T-cell (primary cell): ENCODE measurements around the gene MON1A. TPM values are rescaled to one million over a fixed set of nuclear protein-coding genes. Genes with fewer than 3 reads are reported as not detected.

Experiments used
- ATAC-seq, 4 experiments: fragments of 200-7000 bp in 3 of 4; fragments of 150-1000 bp in 1 of 4; cut with Tn5 transposase; replicated peaks in 1 of 4; 1 replicate in 3 of 4; 2 replicates in 1 of 4; pipeline ENCODE4 v1.10.0; 2021; ENCODE audit warnings: moderate library complexity in 3 of 4, mild to moderate bottlenecking in 2 of 4, moderate number of reproducible peaks in 1 of 4
- CTCF ChIA-PET, 2 donors: fragments of 300-600 bp; sonication (Branson Sonifier 250); formaldehyde crosslinking; loops; one replicate each; lab custom pipeline; 2022; ENCODE audit warnings: antibody characterized with exemption in 2 of 2; lab: Charles Lee
- POLR2A ChIA-PET, 2 donors: fragments of 300-600 bp; sonication (Branson Sonifier 250); formaldehyde crosslinking; loops; one replicate each; lab custom pipeline; 2022; ENCODE audit warnings: antibody characterized with exemption in 2 of 2; lab: Charles Lee
- DNase-seq, 35 experiments: peaks; one replicate each; pipeline versions ENCODE4 v3.0.0 to v3.0.0-alpha.2; 2013 to 2023
- H3K27ac ChIP-seq: one replicate; pipeline ENCODE4 v1.5.1; 2013; ENCODE audit warnings: low read length
- H3K27me3 ChIP-seq, 2 experiments: replicated peaks in 1 of 2; 1 replicate in 1 of 2; 2 replicates in 1 of 2; pipeline versions ENCODE4 v1.6.1 to v1.7.0; 2013; ENCODE audit warnings: low read length in 1 of 2, mixed read lengths in 1 of 2; ENCODE audit not compliant: control insufficient read depth in 2 of 2, insufficient read depth in 2 of 2; ENCODE audit errors: extremely low read depth in 1 of 2
- H3K36me3 ChIP-seq, 2 donors: 1 replicate in 1 of 2; 2 replicates in 1 of 2; pipeline versions ENCODE4 v1.6.1 to v1.7.0; 2013; ENCODE audit warnings: low read length in 1 of 2; ENCODE audit not compliant: control insufficient read depth in 2 of 2, insufficient read depth in 1 of 2; ENCODE audit errors: extremely low read depth in 1 of 2
- H3K4me1 ChIP-seq, 2 experiments: 1 replicate in 1 of 2; 2 replicates in 1 of 2; pipeline versions ENCODE4 v1.6.1 to v1.7.0; 2013; ENCODE audit warnings: low read length in 2 of 2, mixed read lengths in 1 of 2; ENCODE audit not compliant: insufficient read depth in 2 of 2, control insufficient read depth in 1 of 2; ENCODE audit errors: extremely low read depth in 1 of 2
- H3K4me3 ChIP-seq, 2 donors: 1 replicate in 1 of 2; 2 replicates in 1 of 2; pipeline versions ENCODE4 v1.5.1 to v1.7.0; 2013; ENCODE audit warnings: mild to moderate bottlenecking in 2 of 2, low read length in 1 of 2, moderate library complexity in 1 of 2; ENCODE audit not compliant: control insufficient read depth in 1 of 2; ENCODE audit errors: extremely low read depth in 1 of 2
- H3K9me3 ChIP-seq: 2 replicates; pipeline ENCODE4 v1.7.0; 2013
- H3K27ac Mint-ChIP-seq, 2 donors: one replicate each; pipeline ENCODE4 v1.8.0; 2020 to 2021; ENCODE audit warnings: mild to moderate bottlenecking in 2 of 2, mixed read lengths in 2 of 2
- H3K27me3 Mint-ChIP-seq, 2 donors: one replicate each; pipeline ENCODE4 v1.8.0; 2021 to 2022; ENCODE audit warnings: mixed read lengths in 2 of 2
- H3K36me3 Mint-ChIP-seq: one replicate; pipeline ENCODE4 v1.8.0; 2021; ENCODE audit warnings: mixed read lengths
- H3K4me1 Mint-ChIP-seq, 3 donors: one replicate each; pipeline ENCODE4 v1.8.0; 2020 to 2022; ENCODE audit warnings: mixed read lengths in 3 of 3, mild to moderate bottlenecking in 1 of 3
- H3K4me3 Mint-ChIP-seq, 3 donors: one replicate each; pipeline ENCODE4 v1.8.0; 2020 to 2022; ENCODE audit warnings: mild to moderate bottlenecking in 3 of 3, mixed read lengths in 3 of 3, moderate library complexity in 3 of 3
- H3K9me3 Mint-ChIP-seq, 3 donors: one replicate each; pipeline ENCODE4 v1.8.0; 2020 to 2022; ENCODE audit warnings: mixed read lengths in 3 of 3
- WGBS: methylation state at CpG from one replicate; pipeline ENCODE4 v1.1.5; 2013; ENCODE audit warnings: missing lambda C conversion rate; ENCODE audit not compliant: insufficient coverage; 5-methylcytosine and 5-hydroxymethylcytosine counted together
- total RNA-seq, 35 experiments: library from RNA in 6 of 35; stranded (reverse) in 6 of 35; fragments of 120-200 nt in 1 of 35; gene quantifications; one replicate each; pipeline versions ENCODE4 v1.2.1 to v1.2.4 and lab custom pipeline; 2013 to 2026

The MON1A gene
- total RNA-seq, 5 donors from 2014 or later (not counting 1 experiment from before 2014, with no cell fraction given), result 5.4 to 15.0 (median 11.7) TPM

GRCh38 chr3:49865198-49865784 lies 64.3 kb downstream of the MON1A start:
- no peak overlapping the region for H3K27ac Mint-ChIP-seq
- 59% methylated on average over 3 of the region's 7 CpGs for WGBS

DNA sequence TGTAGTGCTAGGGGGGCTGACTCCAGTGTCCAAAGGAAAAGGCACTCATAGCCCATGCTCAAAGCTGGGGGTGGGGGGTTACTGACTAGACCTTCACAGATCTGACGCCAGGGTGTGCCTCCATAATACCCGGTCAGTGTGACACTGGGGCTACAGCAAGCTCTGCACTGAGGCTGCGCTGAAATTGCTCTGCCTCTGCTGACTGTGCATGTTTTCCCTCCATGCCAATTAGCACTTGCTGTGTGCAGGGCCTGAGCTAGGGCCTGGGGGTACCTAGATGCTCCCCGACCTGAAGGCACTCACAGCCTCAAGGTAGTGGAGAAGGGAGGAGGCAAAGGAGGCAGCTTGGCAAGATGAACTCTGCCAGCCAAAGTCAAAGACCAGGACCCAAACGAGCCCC lies 65.1 kb downstream of the MON1A start:
- Histone ChIP-seq H3K4me3 (no peak overlapping the region), H3K4me1 (peaks cover 0 to 10% of the 10 kb centered on the region in 2 experiments), H3K27ac (no peak overlapping the region), H3K9me3 (no peaks in the 10 kb centered on the region), H3K27me3 (peaks cover 6 to 72% of the 10 kb centered on the region in 2 experiments), H3K36me3 (no peaks in the 10 kb centered on the region)
- CTCF ChIA-PET, result no interaction called here
- H3K27me3 Mint-ChIP-seq, result peaks cover 20 to 38% of the 10 kb centered on the region in 2 donors
- WGBS, result 73% methylated on average over 4 of the region's 5 CpGs
- DNase-seq, result no peak
- H3K36me3 Mint-ChIP-seq, result no peaks in the 10 kb centered on the region
- H3K9me3 Mint-ChIP-seq, result no peaks in the 10 kb centered on the region
- no peak overlapping the region for H3K27ac Mint-ChIP-seq
- H3K4me3 Mint-ChIP-seq, result no peak overlapping the region
- ATAC-seq, result no peak
- H3K4me1 Mint-ChIP-seq, result peaks cover 0 to 6% (median 0%) of the 10 kb centered on the region in 3 donors
- POLR2A ChIA-PET, result no interaction called here

More at GRCh38 chr3:49865198-49865784, 64.3 kb downstream of the MON1A start:
- DNase-seq, result no peak
- H3K9me3 ChIP-seq, result no peaks in the 10 kb centered on the region
- no peaks in the 10 kb centered on the region for H3K36me3 Mint-ChIP-seq
- no peaks in the 10 kb centered on the region for H3K36me3 ChIP-seq
- H3K27me3 Mint-ChIP-seq, result peaks cover 20 to 38% of the 10 kb centered on the region in 2 donors
- no peak overlapping the region for H3K4me3 ChIP-seq
- H3K27me3 ChIP-seq, result peaks cover 9 to 78% of the 10 kb centered on the region in 2 experiments
- ATAC-seq, result no peak
- H3K4me1 Mint-ChIP-seq, result peaks cover 0 to 6% (median 2%) of the 10 kb centered on the region in 3 donors
- no peaks in the 10 kb centered on the region for H3K9me3 Mint-ChIP-seq
- no peak overlapping the region for H3K27ac ChIP-seq
- no peak overlapping the region for H3K4me3 Mint-ChIP-seq
- POLR2A ChIA-PET, result no interaction called here
- peaks cover 0 to 15% of the 10 kb centered on the region in 2 experiments for H3K4me1 ChIP-seq
- CTCF ChIA-PET, result no interaction called here

GRCh38 chr3:49859576-49860305 lies 69.9 kb downstream of the MON1A start:
- POLR2A ChIA-PET, result no interaction called here
- H3K4me3 ChIP-seq, result no peak overlapping the region
- H3K27ac Mint-ChIP-seq, result no peak overlapping the region
- H3K27me3 Mint-ChIP-seq, result peaks cover 5 to 11% of the 10 kb centered on the region in 2 donors
- DNase-seq (no peak), ATAC-seq (no peak)
- peaks cover 10 to 16% (median 14%) of the 10 kb centered on the region in 3 donors for H3K4me1 Mint-ChIP-seq
- no peaks in the 10 kb centered on the region for H3K36me3 ChIP-seq
- no peak overlapping the region for H3K27ac ChIP-seq
- H3K27me3 ChIP-seq, result peaks cover 4 to 25% of the 10 kb centered on the region in 2 experiments
- H3K4me1 ChIP-seq, result peaks cover 9 to 15% of the 10 kb centered on the region in 2 experiments
- H3K9me3 ChIP-seq, result no peaks in the 10 kb centered on the region
- CTCF ChIA-PET, result no interaction called here
- WGBS, result 84% methylated on average over 5 of the region's 12 CpGs
- no peaks in the 10 kb centered on the region for H3K9me3 Mint-ChIP-seq
- no peak overlapping the region for H3K4me3 Mint-ChIP-seq
- H3K36me3 Mint-ChIP-seq, result no peaks in the 10 kb centered on the region

Other genes starting within 250 kb of the MON1A start
- gene MST1, start 240.3 kb downstream of the MON1A start, total RNA-seq, result 10 to 100 TPM in 4 of 5 donors, 1 to 10 TPM in 1; 9.9 to 16.1 (median 12.6) TPM
- gene RNF123, start 240.3 kb downstream of the MON1A start, total RNA-seq, result 10 to 100 TPM; 40.9 to 79.8 (median 72.8) TPM
- gene AMIGO3, start 210.1 kb downstream of the MON1A start, total RNA-seq, result 1 to 10 TPM in 1 of 5 donors, under 1 TPM in 2, not detected in 2; 0.20 to 1.4 (median 0.26) TPM
- 10 to 100 TPM; 34.5 to 54.5 (median 39.9) TPM for gene GMPPB, start 205.9 kb downstream of the MON1A start, total RNA-seq
- gene IP6K1, start 143.3 kb downstream of the MON1A start, total RNA-seq, result 10 to 100 TPM; 31.6 to 62.2 (median 57.0) TPM
- under 1 TPM in 4 of 5 donors, not detected in 1; 0.35 to 0.68 (median 0.36) TPM for gene CDHR4, start 129.9 kb downstream of the MON1A start, total RNA-seq
- 1 to 10 TPM in 4 of 5 donors, under 1 TPM in 1; 0.73 to 2.7 (median 1.8) TPM for gene INKA1, start 126.5 kb downstream of the MON1A start, total RNA-seq
- gene UBA7, start 115.9 kb downstream of the MON1A start, total RNA-seq, result 100 to 1,000 TPM; 246 to 299 (median 293) TPM
- 1 to 10 TPM; 4.0 to 5.7 (median 4.4) TPM for gene TRAIP, start 73.2 kb downstream of the MON1A start, total RNA-seq
- under 1 TPM in 3 of 5 donors, not detected in 2; 0.18 to 0.35 (median 0.28) TPM for gene CAMKV, start 59.9 kb downstream of the MON1A start, total RNA-seq
- gene MST1R, start 25.9 kb downstream of the MON1A start, total RNA-seq, result 1 to 10 TPM in 4 of 5 donors, under 1 TPM in 1; 0.59 to 1.6 (median 1.3) TPM
- gene RBM6, start 10.3 kb upstream of the MON1A start, total RNA-seq, result 100 to 1,000 TPM; 127 to 149 (median 140) TPM
- gene RBM5, start 159.1 kb upstream of the MON1A start, total RNA-seq, result 100 to 1,000 TPM; 293 to 354 (median 316) TPM
- under 1 TPM in 4 of 5 donors, not detected in 1; 0.32 to 0.46 (median 0.36) TPM for gene SEMA3F, start 225.5 kb upstream of the MON1A start, total RNA-seq